ENCODE measurements around the gene KLB. TPM values are rescaled to one million over a fixed set of nuclear protein-coding genes. Genes with fewer than 3 reads are reported as not detected.
"Not testable (repeated sequence)": the region's sequence is repeated elsewhere in the genome, so short reads cannot be mapped to it uniquely, and the experiment has no call there.

The KLB gene
- total RNA-seq, 1 donor from 2014 or later: 0.12 TPM

DNA sequence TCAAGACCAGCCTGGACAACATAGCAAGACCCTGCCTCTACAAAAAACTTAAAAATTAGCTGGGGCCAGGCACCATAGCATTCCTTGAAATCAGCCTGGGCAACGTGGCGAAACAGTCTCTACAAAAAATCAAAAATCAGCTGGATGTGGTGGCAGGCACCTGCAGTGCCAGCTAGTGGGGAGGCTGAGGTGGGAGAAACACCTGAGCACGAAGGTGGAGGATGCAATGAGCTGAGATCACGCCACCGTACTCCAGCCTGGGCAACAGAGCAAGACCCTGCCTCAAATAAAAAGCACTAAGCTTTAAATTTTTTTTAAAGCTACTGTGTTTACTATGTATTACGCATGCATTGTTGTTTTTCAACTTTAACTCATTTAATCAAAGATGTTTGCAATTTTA is 48.8 kb downstream of the KLB start:
- intact Hi-C loops (cut with micrococcal nuclease): no loop called here
- no peak for ATAC-seq
- no peak for DNase-seq

DNA sequence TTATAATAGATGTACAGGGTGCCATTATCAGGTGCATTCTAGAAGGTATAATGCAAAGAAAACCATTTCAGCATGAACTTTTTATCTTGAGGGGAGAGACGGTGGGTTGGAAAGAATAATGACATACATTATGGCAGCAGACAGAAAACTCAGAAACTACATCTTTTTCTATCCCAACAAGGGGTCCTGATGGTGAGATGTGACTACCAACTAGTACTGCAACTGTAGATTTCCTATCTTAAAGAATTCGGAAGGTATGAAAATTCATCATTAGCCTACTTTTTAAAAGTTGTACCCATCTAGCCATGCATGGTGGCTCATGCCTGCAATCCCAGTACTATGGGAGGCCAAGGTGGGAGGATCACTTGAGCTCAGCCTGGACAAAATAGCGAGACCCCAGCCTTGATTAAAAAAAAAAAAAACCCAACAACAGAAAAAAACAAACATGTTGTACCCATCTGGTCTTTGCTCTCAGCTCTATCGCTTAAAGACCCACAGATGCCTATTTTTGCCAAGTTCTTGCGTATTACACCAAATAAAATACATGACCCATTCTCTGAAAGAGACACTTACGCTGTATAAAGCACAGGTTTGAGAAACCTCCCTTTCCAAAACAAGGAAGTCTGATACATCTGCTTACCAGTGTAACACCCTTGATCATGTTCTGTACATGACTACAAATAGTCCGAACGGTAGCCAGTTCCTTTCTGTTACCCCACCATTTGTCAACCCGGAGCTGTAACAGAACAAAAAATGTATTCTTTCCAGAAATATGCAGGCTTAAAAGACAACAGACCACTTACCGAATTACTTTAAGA is 50.4 kb downstream of the KLB start:
- DNase-seq (no peak), ATAC-seq (no peak)
- intact Hi-C loops (cut with micrococcal nuclease): no loop called here

- ATAC-seq: peak; percentile 1
- intact Hi-C loops (cut with micrococcal nuclease); DNase-seq: not testable (repeated sequence)
Observed at GRCh38 chr4:39458161-39458504, 51.4 kb downstream of the KLB start.

GRCh38 chr4:39458505-39459300 is 52.0 kb downstream of the KLB start, which contains the start of the genes LIAS and RPL9:
Gene LIAS (plus strand): TSS chr4:39459056. CDS start chr4:39459118, 62 bp downstream.
Gene RPL9 (minus strand): TSS chr4:39458922. CDS start chr4:39458439, 483 bp downstream.
- intact Hi-C loops (cut with micrococcal nuclease): no loop called here
- ATAC-seq (peak; percentile 97), DNase-seq (peak; percentile 97)

GRCh38 chr4:39464886-39465501 is 58.3 kb downstream of the KLB start:
- intact Hi-C loops (cut with micrococcal nuclease): no loop called here
- no peak for DNase-seq
- ATAC-seq: no peak

GRCh38 chr4:39466747-39467146 is 60.0 kb downstream of the KLB start:
- ATAC-seq: no peak
- intact Hi-C loops (cut with micrococcal nuclease): no loop called here

GRCh38 chr4:39467464-39467863 is 60.7 kb downstream of the KLB start:
- ATAC-seq (no peak), DNase-seq (no peak)
- intact Hi-C loops (cut with micrococcal nuclease): no loop called here

More at GRCh38 chr4:39466747-39467146, 60.0 kb downstream of the KLB start:
- no peak for DNase-seq

- DNase-seq (no peak), ATAC-seq (peak; percentile 81)
- intact Hi-C loops (cut with micrococcal nuclease): no loop called here
Observed at GRCh38 chr4:39469429-39470077, 62.8 kb downstream of the KLB start.

GRCh38 chr4:39470402-39470801 is 63.7 kb downstream of the KLB start:
- intact Hi-C loops (cut with micrococcal nuclease): no loop called here
- no peak for DNase-seq
- ATAC-seq: no peak

DNA sequence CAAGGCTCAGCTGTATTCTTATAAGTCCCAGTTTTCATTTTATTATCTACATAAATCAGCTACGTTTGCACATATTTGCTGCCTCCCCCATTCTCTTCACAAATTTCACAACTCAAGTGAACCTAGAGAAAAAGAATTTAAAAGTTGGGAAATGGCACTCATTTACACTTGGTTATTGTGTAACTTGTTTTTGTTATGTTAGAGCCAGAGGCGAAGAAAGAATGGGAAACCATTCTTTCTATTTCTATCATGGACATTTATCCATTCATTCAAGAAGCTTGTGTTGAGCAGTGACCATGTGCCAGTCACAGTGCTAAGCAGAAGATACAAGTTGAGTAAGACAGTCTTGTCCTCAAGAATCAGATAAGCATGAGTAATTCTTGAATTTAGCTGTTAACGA is 65.7 kb downstream of the KLB start:
- ATAC-seq: no peak
- intact Hi-C loops (cut with micrococcal nuclease): no loop called here
- no peak for DNase-seq

DNA sequence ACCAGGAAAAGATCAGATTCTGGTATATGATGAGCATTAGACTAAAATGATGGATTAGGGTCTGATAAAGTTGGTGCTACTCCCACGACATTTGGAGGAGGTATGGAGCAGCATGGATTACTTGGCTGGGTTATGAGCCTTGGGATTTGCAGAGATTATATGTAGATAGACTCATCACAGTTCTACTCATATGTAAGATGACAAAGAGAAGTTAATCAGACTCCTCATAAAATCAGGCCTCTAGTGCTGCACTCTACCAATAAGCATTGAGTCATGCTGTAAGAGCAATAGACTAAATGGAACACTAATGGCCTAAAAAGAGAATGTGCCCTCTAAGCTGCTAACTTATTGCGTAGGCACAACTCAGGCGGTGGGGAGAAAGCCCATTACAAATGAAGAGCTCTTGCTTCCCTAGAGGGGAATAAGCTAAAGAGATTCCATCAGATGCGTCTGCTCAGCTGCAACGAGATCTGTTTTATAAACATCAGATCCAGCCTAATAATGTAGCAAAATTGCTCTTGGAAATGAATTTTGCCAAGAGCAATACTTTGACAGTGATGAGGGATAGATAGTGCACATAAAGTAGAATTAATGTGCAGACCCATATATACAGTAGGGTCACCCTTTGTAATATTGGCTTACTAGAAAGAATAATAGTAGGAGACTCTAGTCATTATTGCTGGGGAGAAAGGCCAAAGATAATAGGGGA is 69.6 kb downstream of the KLB start:
- intact Hi-C loops (cut with micrococcal nuclease): no loop called here
- DNase-seq: no peak
- ATAC-seq: no peak

DNA sequence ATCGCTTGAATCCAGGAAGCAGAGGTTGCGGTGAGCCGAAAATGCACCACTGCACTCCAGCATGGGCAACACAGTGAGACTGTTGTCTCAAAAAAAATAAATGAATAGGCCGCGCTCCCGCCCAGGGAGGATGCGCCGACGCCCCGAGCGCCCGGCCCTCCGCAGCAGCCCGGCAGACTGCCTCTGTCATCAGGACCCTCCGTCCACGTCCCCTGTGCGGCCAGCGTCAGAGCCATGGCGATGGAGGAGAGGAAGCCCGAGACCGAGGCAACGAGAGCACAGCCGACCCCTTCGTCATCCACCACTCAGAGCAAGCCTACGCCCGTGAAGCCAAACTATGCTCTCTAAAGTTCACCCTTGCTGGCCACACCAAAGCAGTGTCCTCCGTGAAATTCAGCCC is 73.5 kb downstream of the KLB start:
- DNase-seq (no peak), ATAC-seq (no peak)
- intact Hi-C loops (cut with micrococcal nuclease): no loop called here

DNA sequence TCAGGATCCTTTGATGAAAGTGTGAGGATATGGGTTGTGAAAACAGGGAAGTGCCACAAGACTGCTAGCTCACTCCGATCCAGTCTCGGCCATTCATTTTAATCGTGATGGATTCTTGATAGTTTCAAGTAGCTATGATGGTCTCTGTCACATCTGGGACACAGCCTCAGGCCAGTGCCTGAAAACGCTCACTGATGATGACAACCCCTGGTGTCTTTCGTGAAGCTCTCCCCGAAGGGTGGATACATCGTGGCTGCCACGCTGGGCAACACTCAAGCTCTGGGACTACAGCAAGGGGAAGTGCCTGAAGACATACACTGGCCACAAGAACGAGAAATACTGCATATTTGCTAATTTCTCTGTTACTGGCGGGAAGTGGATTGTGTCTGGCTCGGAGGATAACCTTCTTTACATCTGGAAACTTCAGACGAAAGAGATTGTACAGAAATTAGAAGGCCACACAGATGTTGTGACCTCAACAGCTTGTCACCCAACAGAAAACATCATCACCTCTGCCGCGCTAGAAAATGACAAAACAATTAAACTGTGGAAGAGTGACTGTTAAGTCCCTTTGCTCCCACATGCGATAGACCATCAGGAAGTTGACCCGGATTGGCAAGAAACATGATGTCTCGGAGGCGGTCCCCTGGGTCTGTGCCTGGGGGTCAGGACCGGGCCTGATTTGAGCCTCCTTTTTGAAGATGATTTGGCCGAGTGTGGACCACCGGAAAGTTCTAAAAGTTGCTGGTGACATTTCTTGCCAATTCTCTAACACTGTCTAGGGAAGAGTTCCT is 74.4 kb downstream of the KLB start:
- no peak for DNase-seq
- ATAC-seq: no peak

DNA sequence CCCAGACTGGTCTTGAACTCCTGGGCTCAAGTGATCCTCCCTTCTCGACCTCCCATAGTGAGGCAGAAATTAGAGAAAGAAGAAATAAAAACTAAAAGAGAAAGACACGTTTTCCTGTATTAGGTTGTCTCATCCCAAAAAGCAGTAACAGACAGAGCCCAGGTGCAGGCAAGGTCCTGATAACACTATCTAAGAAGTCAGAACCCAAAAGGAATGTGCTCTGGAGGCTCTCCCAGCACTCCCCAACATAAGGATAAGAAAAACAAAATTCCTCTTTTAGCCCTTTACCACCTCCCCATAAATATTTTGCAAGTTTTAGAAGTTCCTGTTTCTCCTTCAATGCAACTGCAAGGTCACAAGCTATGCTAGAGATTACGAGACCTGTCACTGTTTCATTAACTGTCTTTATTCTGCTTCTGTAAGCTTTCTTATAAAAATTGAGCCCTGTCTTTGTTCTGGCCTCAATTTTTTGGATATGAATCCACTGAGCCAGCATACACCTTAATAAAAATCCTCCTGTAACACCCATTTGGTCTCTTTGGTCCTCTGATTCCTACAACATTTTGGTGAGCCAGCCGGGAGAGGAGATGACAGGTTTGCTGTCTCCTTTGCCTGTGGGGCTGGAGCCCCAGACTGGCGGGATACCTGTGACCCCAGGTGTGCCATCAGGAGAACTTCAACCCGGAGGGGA is 78.0 kb downstream of the KLB start:
- ATAC-seq (no peak), DNase-seq (no peak)
- intact Hi-C loops (cut with micrococcal nuclease): no loop called here

More for the DNA sequence above, 74.4 kb downstream of the KLB start:
- intact Hi-C loops (cut with micrococcal nuclease): no loop called here

DNA sequence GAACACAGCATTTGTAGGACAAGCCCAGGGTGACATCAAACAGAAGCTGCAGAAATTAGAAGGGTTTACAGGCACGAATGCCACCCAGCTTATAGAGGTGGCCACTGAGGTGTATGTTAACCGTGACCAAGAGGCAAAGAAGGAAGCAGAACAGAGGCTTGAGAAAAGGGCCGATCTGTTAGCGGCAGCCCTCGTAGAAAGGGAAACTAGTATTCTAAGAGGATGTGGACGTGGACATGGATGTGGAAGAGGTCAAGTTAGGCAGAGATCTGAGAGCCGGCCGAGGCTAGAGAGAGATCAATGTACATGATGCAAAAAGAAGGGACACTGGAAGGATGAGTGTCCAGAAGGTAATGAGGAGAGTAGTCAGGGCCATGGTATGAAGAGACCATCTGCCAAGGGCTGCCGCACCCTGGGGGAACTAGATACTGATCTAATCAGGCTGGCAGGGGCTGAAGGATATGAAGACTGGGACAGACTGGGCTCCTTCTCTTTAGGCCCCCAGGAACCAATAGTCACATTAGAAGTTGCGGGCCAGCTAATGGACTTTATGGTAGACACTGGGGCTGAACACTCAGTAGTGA is 79.6 kb downstream of the KLB start:
- ATAC-seq: no peak
- intact Hi-C loops (cut with micrococcal nuclease): no loop called here
- DNase-seq: no peak

- no peak for DNase-seq
- ATAC-seq: no peak
- intact Hi-C loops (cut with micrococcal nuclease): no loop called here
Observed at GRCh38 chr4:39490322-39490721, 83.6 kb downstream of the KLB start.

DNA sequence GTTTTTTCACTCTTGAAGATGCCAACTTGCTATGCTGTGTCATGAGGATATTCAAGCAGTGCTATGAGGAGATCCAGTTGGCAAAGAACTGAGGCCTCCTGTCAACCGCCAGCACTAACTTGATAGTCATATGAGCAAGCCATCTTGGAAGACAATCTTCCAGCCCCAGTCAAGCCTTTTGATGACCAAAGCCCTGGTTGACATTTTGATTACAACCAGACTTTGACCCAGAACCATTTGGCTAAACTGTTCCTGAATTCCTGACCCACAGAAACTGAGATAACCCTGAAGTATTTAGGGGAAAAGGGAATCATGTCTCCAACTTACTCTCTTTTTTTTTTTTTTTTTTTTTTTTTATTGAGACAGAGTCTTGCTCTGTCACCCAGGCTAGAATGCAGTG is 87.6 kb downstream of the KLB start:
- DNase-seq (no peak), ATAC-seq (no peak)
- intact Hi-C loops (cut with micrococcal nuclease): no loop called here

Data from left ventricle myocardium superior (tissue), 1 donor.